Mesenchymal stem cell (in vitro differentiated cells and primary cell): ENCODE measurements around the gene ALOXE3.

Source experiments
- DNase-seq: peaks from one replicate; pipeline ENCODE4 v3.0.0-alpha.2; 2013
- H2AFZ ChIP-seq: one replicate; pipeline ENCODE4 v1.6.1; 2013; ENCODE audit warnings: low read depth, mild to moderate bottlenecking, control low read depth, inconsistent platforms, low read length, moderate library complexity
- H2AK5ac ChIP-seq: 2 replicates; pipeline ENCODE4 v1.6.1; 2013; ENCODE audit warnings: low read length, moderate library complexity, mild to moderate bottlenecking, inconsistent platforms; ENCODE audit not compliant: severe bottlenecking
- H2BK120ac ChIP-seq: one replicate; pipeline ENCODE4 v1.6.1; 2013; ENCODE audit warnings: low read depth, mild to moderate bottlenecking, inconsistent platforms, low read length, moderate library complexity
- H2BK12ac ChIP-seq, 2 experiments: one replicate each; pipeline ENCODE4 v1.6.1; 2013; ENCODE audit warnings: inconsistent platforms in 2 of 2, low read length in 2 of 2, mild to moderate bottlenecking in 2 of 2, moderate library complexity in 2 of 2, control low read depth in 1 of 2
- H2BK15ac ChIP-seq: one replicate; pipeline ENCODE4 v1.6.1; 2013; ENCODE audit warnings: mild to moderate bottlenecking, low read depth, inconsistent platforms; ENCODE audit not compliant: poor library complexity, severe bottlenecking
- H2BK5ac ChIP-seq: 2 replicates; pipeline ENCODE4 v1.6.1; 2013; ENCODE audit warnings: low read depth, mild to moderate bottlenecking, low read length, control low read depth, inconsistent platforms; ENCODE audit not compliant: poor library complexity, severe bottlenecking
- H3K14ac ChIP-seq, 2 experiments: one replicate each; pipeline ENCODE4 v1.6.1; 2013; ENCODE audit warnings: inconsistent platforms in 2 of 2, low read length in 2 of 2, control low read depth in 1 of 2, mild to moderate bottlenecking in 1 of 2, moderate library complexity in 1 of 2
- H3K18ac ChIP-seq, 2 experiments: one replicate each; pipeline ENCODE4 v1.6.1; 2013; ENCODE audit warnings: inconsistent platforms in 2 of 2, low read length in 2 of 2, control low read depth in 1 of 2, low read depth in 1 of 2, mild to moderate bottlenecking in 1 of 2
- H3K23ac ChIP-seq, 2 experiments: one replicate each; pipeline ENCODE4 v1.6.1; 2013; ENCODE audit warnings: inconsistent platforms in 2 of 2, low read length in 2 of 2, mild to moderate bottlenecking in 2 of 2, moderate library complexity in 2 of 2, control low read depth in 1 of 2
- H3K27ac ChIP-seq: 2 replicates; pipeline ENCODE4 v1.5.1; 2013; ENCODE audit warnings: mild to moderate bottlenecking, moderate library complexity, low read length, control low read depth, inconsistent platforms; ENCODE audit not compliant: poor library complexity, severe bottlenecking
- H3K27me3 ChIP-seq, 2 experiments: 2 replicates each; pipeline versions ENCODE4 v1.6.1 to v1.7.0; 2013; ENCODE audit warnings: low read length in 2 of 2, mild to moderate bottlenecking in 2 of 2, moderate library complexity in 2 of 2, control low read depth in 1 of 2, inconsistent platforms in 1 of 2; ENCODE audit not compliant: control insufficient read depth in 1 of 2, insufficient read depth in 1 of 2
- H3K36me3 ChIP-seq, 2 experiments: 2 replicates each; pipeline versions ENCODE4 v1.6.1 to v1.7.0; 2013; ENCODE audit warnings: low read length in 2 of 2, control low read depth in 1 of 2, inconsistent platforms in 1 of 2, low read depth in 1 of 2, mild to moderate bottlenecking in 1 of 2; ENCODE audit not compliant: insufficient read depth in 2 of 2, control insufficient read depth in 1 of 2
- H3K4ac ChIP-seq, 2 experiments: one replicate each; pipeline ENCODE4 v1.6.1; 2013; ENCODE audit warnings: inconsistent platforms in 2 of 2, low read length in 2 of 2, mild to moderate bottlenecking in 2 of 2, moderate library complexity in 2 of 2, control low read depth in 1 of 2, low read depth in 1 of 2
- H3K4me1 ChIP-seq: 2 replicates; pipeline ENCODE4 v1.6.1; 2013; ENCODE audit warnings: low read depth, low read length, control low read depth; ENCODE audit not compliant: control insufficient read depth, insufficient read depth
- H3K4me2 ChIP-seq: 2 replicates; pipeline ENCODE4 v1.6.1; 2013; ENCODE audit warnings: low read length, mild to moderate bottlenecking, inconsistent platforms; ENCODE audit not compliant: poor library complexity, severe bottlenecking
- H3K4me3 ChIP-seq, 2 experiments: 2 replicates each; pipeline versions ENCODE4 v1.5.1 to v1.7.0; 2013; ENCODE audit warnings: low read length in 2 of 2, mild to moderate bottlenecking in 2 of 2, control low read depth in 1 of 2, low read depth in 1 of 2; ENCODE audit not compliant: insufficient read depth in 1 of 2
- H3K79me1 ChIP-seq: replicated peaks from 2 replicates; pipeline ENCODE4 v1.6.1; 2013; ENCODE audit warnings: mild to moderate bottlenecking, control low read depth, low read length, inconsistent platforms; ENCODE audit not compliant: poor library complexity, severe bottlenecking
- H3K9ac ChIP-seq: 2 replicates; pipeline ENCODE4 v1.7.0; 2013; ENCODE audit warnings: mild to moderate bottlenecking, low read length, moderate library complexity
- H3K9me3 ChIP-seq: 2 replicates; pipeline ENCODE4 v1.7.0; 2013; ENCODE audit warnings: mild to moderate bottlenecking, low read length; ENCODE audit not compliant: control insufficient read depth
- H4K8ac ChIP-seq: one replicate; pipeline ENCODE4 v1.6.1; 2013; ENCODE audit warnings: inconsistent platforms, mild to moderate bottlenecking, low read length, moderate library complexity
- H4K91ac ChIP-seq: one replicate; pipeline ENCODE4 v1.6.1; 2013; ENCODE audit warnings: mild to moderate bottlenecking, low read length, inconsistent platforms
- WGBS: methylation state at CpG from one replicate; pipeline ENCODE4 v1.1.7; 2013; ENCODE audit warnings: mixed read lengths; 5-methylcytosine and 5-hydroxymethylcytosine counted together

ALOXE3 gene

GRCh38 chr17:8161289-8162232 is 43.2 kb upstream of the ALOXE3 start:
- Histone ChIP-seq H3K27me3 (no peaks in the 10 kb centered on the region), H3K27ac (no peak overlapping the region), H3K4me3 (peak overlapping the region; percentile 80 to 95), H3K18ac (no peak overlapping the region), H3K4me1 (peaks cover 31% of the 10 kb centered on the region), H3K4me2 (peak overlapping the region; percentile 63), H2AK5ac (no peak overlapping the region), H3K79me1 (peaks cover 16% of the 10 kb centered on the region), H3K36me3 (peaks cover 20 to 24% of the 10 kb centered on the region in 2 experiments), H3K9ac (peak overlapping the region; percentile 99), H3K23ac (peak overlapping the region in 1 of 2 experiments; percentile 63), H3K9me3 (no peaks in the 10 kb centered on the region), H2BK12ac (no peak overlapping the region), H2BK5ac (no peak overlapping the region), H2BK120ac (no peak overlapping the region), H3K4ac (no peak overlapping the region), H2AFZ (no peak overlapping the region), H3K14ac (peak overlapping the region in 1 of 2 experiments; percentile 99), H4K8ac (no peak overlapping the region), H4K91ac (no peak overlapping the region), H2BK15ac (no peak overlapping the region)
- no peak for DNase-seq
- WGBS, result 85% methylated on average over 17 of the region's 19 CpGs

GRCh38 chr17:8160741-8161221 is 42.5 kb upstream of the ALOXE3 start:
- H4K91ac ChIP-seq, result no peak overlapping the region
- no peak overlapping the region for H2AK5ac ChIP-seq
- no peak overlapping the region for H3K4ac ChIP-seq
- H2BK15ac ChIP-seq, result no peak overlapping the region
- WGBS, result 88% methylated on average over 4 of the region's 5 CpGs
- no peaks in the 10 kb centered on the region for H3K9me3 ChIP-seq
- peak overlapping the region; percentile 99 for H3K9ac ChIP-seq
- H2BK5ac ChIP-seq, result no peak overlapping the region
- H3K36me3 ChIP-seq, result peaks cover 20 to 24% of the 10 kb centered on the region in 2 experiments
- H3K4me2 ChIP-seq, result no peak overlapping the region
- no peak overlapping the region for H3K14ac ChIP-seq
- peaks cover 32% of the 10 kb centered on the region for H3K4me1 ChIP-seq
- no peak overlapping the region for H3K4me3 ChIP-seq
- peak; percentile 7 for DNase-seq
- H3K27me3 ChIP-seq, result no peaks in the 10 kb centered on the region
- H3K27ac ChIP-seq, result no peak overlapping the region
- H4K8ac ChIP-seq, result no peak overlapping the region
- no peak overlapping the region for H3K18ac ChIP-seq
- no peak overlapping the region for H3K23ac ChIP-seq
- H2BK120ac ChIP-seq, result no peak overlapping the region
- no peak overlapping the region for H2BK12ac ChIP-seq
- H3K79me1 ChIP-seq, result peaks cover 18% of the 10 kb centered on the region
- H2AFZ ChIP-seq, result no peak overlapping the region

- Histone ChIP-seq H2AFZ (no peak overlapping the region), H3K36me3 (peaks cover 20 to 24% of the 10 kb centered on the region in 2 experiments), H3K4me2 (no peak overlapping the region), H2AK5ac (no peak overlapping the region), H3K14ac (no peak overlapping the region), H3K79me1 (peaks cover 24% of the 10 kb centered on the region), H3K9ac (no peak overlapping the region), H3K4ac (no peak overlapping the region), H3K27ac (no peak overlapping the region), H2BK15ac (no peak overlapping the region), H3K18ac (no peak overlapping the region), H2BK5ac (no peak overlapping the region), H3K23ac (no peak overlapping the region), H4K8ac (no peak overlapping the region), H3K4me1 (peaks cover 38% of the 10 kb centered on the region), H3K27me3 (no peaks in the 10 kb centered on the region), H3K9me3 (no peaks in the 10 kb centered on the region), H3K4me3 (no peak overlapping the region), H4K91ac (no peak overlapping the region), H2BK12ac (no peak overlapping the region), H2BK120ac (no peak overlapping the region)
- DNase-seq, result peak; percentile 7
- 78% methylated on average over 3 of the region's 4 CpGs for WGBS
Measured at GRCh38 chr17:8160224-8160577, 41.9 kb upstream of the ALOXE3 start.

GRCh38 chr17:8159459-8160223 is 41.3 kb upstream of the ALOXE3 start:
- H2BK120ac ChIP-seq, result no peak overlapping the region
- WGBS, result 96% methylated on average over 3 of the region's 4 CpGs
- H2BK12ac ChIP-seq, result no peak overlapping the region
- H2AK5ac ChIP-seq, result peak overlapping the region; percentile 33
- no peak overlapping the region for H3K14ac ChIP-seq
- no peak overlapping the region for H3K27ac ChIP-seq
- no peak overlapping the region for H3K9ac ChIP-seq
- peaks cover 24% of the 10 kb centered on the region for H3K79me1 ChIP-seq
- H3K4me2 ChIP-seq, result no peak overlapping the region
- H3K36me3 ChIP-seq, result peaks cover 20 to 24% of the 10 kb centered on the region in 2 experiments
- no peak overlapping the region for H3K4ac ChIP-seq
- H2BK15ac ChIP-seq, result no peak overlapping the region
- peak overlapping the region in 1 of 2 experiments; percentile 43 for H3K23ac ChIP-seq
- no peak overlapping the region for H2AFZ ChIP-seq
- H3K4me1 ChIP-seq, result peaks cover 37% of the 10 kb centered on the region
- no peak overlapping the region for H4K91ac ChIP-seq
- no peaks in the 10 kb centered on the region for H3K27me3 ChIP-seq
- no peak for DNase-seq
- no peaks in the 10 kb centered on the region for H3K9me3 ChIP-seq
- no peak overlapping the region for H3K18ac ChIP-seq
- H3K4me3 ChIP-seq, result no peak overlapping the region
- no peak overlapping the region for H4K8ac ChIP-seq
- H2BK5ac ChIP-seq, result no peak overlapping the region
